Measurements from ENCODE around the gene DGKG.

Gene DGKG

DNA sequence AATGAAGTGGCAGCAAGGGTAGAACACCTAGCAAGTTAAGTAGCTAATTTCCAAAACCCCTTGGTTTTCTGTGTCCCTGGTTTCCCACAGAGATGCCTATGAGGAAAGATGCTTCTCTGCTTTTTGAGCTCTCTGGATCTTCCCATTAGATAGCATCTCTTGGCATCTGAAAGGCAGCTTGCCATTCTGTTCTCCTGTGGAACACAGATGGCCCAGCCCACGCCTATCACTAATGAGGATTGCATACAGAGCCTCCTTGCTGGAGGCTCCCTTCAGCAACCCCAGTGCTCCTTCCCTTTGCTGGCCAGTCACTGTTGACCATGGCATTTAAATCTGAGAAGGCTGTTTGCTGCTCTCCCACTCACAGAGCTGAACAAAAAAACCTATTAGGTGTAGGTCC lies 218.8 kb downstream of the DGKG start:
- peak; percentile 13 for DNase-seq (ENCODE audit: low read depth)

DNA sequence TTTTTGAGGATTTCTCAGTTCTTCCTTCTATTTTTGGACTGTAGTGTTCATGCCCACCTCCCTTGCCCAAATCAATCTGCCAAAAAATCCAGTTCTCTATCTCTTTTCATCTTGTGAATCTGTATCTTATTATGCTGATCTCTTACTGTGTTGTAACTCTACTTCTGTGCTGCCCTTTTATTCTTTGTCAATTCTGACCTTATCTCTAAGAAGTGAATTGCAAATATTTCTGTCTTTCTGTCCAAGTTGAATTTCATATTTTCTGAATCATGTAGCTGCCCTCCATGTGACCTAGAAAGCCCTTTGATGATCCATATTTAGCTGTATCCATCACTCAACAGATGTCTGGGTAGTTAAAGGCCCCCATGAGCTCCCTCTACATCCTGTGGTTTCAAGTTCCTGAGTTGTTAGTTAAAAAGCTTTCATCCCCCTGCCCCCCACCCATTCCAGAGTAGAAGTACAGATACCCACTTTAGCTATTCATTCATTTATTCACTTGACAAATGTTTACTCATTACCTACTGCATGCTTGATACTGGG lies 219.6 kb downstream of the DGKG start:
- peak; percentile 73 for DNase-seq (ENCODE audit: low read depth)

DNA sequence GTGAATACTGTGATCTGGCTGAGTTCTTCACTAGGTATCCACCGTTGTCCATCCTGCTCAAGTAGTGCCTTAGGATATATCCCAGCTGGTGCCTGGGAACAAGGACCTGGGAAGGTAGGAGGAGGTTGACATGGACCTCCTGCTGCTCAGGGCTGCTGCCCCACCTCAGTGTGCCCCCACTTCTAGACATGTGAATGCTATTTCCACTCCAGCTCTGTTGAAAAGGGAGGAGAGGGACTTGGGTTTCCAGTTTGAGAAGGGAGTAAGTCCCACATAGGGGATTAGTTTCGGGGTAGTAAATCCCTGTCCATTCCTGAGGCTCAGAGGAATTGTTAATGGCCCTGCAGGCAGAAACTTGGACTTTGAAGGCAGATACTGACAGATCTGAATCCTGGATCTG lies 220.2 kb downstream of the DGKG start:
- no peak for DNase-seq (ENCODE audit: low read depth)

DNA sequence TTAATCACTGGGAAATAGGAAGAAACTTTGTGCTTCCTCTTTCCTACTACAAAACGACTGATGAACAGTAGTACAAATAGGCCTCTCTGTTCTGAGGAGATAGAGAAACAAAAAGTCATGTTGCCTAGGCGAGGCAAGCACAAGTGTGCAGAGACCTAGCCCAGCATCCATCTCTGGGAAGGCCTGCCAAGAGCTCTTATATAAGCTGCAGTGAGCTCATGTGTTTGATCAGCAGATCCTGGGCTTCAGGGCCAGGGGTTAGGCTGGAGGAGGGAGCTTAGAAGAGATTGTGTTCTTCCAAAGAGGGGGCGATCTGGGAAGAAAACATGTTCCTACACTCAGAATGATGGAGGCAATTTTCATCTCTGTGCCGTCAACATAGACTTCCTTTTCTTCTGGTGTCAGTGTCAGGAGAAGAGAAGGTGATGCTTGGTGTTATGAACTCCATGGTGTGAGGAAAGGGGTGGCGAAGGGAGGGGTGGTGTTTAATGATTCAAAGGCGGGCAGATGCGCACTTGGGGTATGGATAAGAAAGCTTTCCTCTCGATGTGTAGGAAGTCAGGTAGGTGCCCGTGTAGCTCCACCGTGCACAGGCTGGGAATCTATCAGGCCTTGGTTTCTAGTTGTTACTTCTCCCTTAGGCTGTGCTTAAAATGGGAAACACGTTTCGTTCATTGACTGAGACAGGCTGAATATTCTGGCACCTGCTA lies 223.6 kb downstream of the DGKG start:
- DNase-seq (ENCODE audit: low read depth) = no peak

DNA sequence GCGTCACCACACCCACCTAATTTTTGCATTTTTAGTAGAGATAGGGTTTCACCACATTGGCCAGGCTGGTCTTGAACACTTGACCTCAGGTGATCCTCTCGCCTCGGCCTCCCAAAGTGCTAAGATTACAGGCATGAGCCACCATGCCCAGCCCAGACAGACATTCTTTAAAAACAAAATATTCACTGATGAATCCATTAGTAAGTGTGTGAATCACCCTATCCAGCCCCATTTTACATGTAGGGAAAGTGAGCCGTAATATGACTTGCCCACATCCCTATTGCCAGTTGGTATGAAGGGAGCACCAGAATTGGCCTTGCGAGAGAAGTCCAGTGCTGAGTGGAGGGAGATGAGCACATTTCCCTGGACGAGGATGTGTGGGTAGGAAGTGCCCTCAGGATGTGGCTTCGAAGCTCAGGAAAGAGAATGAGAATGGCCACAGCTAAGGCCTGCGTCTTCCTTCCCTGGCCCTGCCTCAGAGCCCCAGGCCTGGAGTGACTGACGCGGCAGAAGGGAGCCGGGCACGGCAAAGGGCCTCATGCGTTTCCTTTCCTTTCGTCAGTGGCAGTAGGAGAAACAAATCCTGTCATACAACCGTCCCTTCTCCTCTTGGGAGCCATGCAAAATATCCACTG lies 224.9 kb downstream of the DGKG start:
- no peak for DNase-seq (ENCODE audit: low read depth)

DNA sequence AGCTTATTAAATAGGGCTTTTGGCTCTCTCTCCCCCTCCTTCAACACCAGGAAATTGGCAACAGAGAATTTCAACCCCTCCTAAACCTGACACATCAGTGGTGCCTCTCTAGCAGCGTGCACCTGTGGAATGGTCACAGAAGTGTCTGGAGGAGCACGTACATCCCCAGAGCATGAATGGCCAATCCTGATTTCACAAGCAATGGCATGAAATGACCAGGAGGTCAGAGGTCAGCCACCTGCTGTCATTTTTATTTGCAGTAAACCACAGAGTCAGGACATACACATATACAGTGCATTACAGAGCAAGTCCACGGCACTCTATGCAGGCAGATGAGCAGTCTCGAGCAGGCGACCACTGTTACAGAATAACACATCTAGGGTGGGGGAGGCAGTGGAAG lies 228.1 kb downstream of the DGKG start:
- no peak for DNase-seq (ENCODE audit: low read depth)

DNA sequence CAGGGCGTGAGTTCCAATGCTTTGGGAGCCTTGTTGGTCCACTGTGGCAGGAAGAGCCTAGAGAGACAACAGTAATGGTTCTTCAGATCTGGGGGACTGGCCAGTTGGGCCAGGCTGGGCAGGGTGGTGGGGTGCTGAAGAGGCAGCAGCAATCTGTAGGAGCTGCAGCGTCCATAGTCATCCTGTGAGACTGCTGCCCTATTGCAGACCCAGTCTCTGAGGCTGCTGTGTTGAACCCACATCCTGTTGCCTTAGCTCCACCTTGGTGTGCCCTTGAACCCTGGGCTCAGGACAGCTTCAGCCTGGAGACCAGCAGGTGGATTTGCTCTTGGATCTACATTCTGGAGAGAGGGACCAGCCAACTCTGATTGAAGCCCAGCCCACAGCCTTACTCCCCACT lies 229.5 kb downstream of the DGKG start:
- DNase-seq (ENCODE audit: low read depth) = no peak

DNA sequence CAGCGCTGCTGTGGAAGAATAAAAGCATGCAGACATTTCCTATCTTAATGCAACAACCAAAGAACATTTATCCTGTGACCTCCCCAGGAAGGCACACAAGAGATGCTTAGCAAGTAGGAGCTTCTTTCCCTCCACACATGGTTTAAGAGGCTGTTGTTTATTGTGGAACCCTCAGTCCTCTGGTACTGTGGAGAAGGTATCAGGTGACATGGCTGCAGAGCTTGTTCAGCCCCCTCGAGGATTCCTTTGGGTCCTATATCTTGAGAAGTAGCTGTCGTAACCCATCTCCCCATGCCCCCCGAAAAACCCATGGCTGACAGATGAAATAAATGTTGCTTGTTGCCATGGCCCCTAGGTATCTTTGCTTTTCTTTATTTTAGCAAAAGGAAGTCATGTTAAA lies 232.8 kb downstream of the DGKG start:
- DNase-seq (ENCODE audit: low read depth) = no peak

DNA sequence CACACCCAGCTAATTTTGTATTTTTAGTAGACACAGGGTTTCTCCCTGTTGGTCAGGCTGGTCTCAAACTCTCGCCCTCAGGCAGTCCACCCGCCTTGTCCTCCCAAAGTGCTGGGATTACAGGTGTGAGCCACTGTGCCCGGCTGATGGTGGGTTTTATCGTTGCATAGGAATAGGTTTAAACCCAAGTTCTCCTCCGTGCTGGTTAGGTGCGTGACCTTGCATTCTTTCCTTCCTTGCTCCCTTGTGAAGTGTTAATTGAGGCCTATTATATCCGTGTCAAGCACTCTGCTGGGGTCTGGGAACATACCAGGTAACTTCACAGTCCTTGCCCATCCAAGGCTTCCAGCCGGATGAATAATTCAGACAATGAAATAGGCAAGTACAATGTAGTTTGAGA lies 233.9 kb downstream of the DGKG start:
- DNase-seq (ENCODE audit: low read depth) = no peak

DNA sequence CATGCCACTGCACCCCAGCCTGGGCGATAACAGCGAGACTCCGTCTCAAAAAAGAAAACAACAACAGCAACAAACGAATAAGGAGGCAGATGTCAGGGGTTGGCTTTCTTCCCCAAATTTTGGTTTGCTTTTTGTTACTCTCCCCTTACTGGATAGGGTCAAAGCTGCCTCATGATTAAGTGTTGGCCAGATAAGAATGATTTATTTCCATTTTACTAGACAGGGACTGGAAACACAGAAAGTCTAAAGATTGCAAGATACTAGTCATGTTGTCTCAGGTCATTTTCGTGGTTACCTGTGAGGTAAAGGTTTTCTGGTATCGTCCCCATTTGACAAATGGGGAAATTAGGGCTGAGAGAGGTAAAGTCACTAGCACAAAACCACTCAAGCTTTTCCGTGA lies 234.6 kb downstream of the DGKG start:
- no peak for DNase-seq (ENCODE audit: low read depth)

DNA sequence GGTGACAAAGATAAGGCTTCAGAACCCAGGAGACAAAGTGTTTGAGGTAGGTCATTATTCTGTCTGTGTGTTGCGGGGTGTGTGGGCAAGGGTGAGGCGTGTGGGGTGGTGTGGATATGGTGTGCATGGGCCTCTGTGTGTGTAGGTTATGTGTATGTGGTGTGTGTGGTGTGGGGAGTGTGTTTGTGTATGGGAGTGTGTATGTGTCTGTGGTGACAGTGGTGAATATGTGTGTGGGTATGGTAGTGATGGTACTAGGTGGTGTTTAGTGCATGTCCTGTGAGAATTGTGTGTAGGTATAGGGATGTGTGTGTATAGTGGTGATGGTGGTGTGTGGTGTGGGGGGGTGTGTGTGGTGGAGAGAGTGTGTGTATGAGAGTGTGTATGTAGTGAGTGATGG lies 236.9 kb downstream of the DGKG start:
- no peak for DNase-seq (ENCODE audit: low read depth)

DNA sequence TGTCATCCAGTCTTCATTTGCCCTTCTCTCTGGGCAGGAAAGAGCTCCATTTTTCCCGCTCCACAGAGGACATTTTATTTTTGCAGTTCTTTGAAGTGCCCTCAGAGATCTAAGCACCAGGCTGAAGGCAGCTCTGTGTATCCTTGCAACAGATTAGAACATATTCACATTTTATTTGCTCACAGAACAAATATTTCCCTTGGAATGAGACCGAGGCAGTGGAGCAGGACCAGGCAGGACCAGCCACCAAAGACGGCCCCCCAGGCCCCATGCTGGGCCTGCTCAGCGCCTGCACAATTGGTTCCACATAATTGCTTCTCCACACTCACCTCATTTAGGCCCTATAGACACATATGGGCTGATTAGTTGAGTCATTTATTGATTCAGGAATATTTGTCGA lies 237.4 kb downstream of the DGKG start:
- no peak for DNase-seq (ENCODE audit: low read depth)

DNA sequence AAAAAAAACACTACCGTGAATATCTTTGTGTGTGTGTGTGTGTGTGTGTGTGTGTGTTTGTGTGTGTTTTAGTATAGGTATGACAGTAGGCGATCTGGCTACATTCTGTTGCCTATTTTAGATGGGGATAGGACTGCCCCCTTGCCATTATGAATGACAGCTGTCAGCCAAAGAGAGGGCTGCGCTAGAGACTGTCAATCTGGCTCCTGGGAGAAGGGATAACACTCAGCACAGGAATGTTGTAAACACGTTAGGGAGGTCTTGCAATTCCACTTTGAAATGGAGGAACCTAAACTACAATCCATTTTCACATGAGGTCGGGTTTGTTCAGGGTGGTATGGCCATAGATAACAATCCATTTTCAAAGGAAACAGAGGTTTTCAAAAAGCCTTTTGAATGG lies 239.0 kb downstream of the DGKG start:
- DNase-seq (ENCODE audit: low read depth) = no peak

DNA sequence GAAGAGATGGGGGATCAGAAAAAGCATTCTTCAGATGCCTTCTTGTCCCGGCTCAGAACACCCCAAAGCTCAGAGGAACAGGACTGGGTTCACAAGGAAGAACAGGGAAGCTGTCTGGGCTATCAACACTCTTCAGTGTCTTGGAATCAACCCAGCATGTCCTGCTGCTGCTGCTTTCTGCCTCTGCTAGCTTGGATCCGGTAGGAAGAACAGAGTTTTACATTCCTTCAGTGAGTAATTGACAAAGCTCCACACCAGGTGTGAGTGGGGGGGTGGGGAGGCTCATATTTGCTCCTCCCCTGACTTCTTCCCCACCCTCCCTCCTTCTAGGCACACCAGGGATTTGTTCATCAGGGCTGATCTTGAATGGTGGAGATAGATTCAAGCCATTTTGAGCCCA lies 240.1 kb downstream of the DGKG start:
- DNase-seq (ENCODE audit: low read depth) = no peak

DNA sequence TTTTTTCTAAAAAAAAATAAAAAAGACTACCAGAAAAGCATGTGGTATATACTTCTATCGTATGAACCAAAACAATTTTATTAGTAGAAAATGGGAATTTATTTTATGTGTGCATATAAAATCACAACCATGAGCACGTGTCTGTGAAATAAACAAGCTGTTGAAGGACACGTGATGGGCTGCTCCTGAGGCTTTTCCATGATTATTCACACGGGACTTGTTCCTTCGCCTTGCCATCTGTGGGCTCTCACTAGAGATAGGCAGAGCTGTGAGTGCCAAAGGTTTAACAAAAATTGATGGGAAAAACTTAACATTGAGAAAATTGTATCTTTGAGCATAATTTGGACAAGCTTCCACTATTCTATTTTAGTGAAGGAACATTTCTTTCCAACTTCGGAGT lies 240.8 kb downstream of the DGKG start:
- no peak for DNase-seq (ENCODE audit: low read depth)

DNA sequence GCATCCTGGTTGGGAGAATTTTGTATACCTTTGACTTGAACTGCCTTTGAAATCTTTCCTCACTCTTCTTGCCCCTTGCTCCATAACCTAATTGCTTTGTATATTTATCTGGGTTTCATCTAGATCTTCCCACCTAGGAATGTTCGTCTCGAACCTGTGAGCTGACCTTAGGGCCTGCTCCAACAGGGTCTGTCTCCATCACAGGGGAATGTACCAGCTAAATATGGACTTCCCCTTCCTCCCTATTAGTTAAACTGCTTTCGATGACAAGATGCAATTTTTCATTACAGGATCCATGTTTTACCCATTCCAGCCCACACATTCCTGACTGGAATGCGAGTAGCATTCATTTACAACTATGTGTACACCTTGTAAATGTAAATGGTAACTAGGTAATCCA lies 242.5 kb downstream of the DGKG start:
- no peak for DNase-seq (ENCODE audit: low read depth)

DNA sequence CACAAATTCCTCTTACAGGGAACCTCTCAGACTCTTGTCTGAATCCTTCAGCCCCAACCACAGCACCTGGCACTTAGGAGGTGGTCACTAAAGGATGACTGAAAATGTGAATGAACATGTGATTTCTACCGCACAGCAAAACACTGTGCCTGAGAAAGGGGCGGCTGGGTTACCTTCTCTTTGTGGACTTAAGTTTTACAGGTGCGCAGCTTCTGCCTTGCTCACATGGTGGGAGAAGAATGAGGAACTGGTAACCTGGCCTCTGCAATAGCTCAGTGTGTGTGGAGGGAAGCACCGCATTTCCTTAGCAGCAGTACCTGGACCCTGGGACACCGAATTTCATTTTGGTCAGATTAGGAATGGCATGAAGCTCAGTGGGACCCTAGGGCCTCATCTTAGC lies 243.3 kb downstream of the DGKG start:
- no peak for DNase-seq (ENCODE audit: low read depth)

DNA sequence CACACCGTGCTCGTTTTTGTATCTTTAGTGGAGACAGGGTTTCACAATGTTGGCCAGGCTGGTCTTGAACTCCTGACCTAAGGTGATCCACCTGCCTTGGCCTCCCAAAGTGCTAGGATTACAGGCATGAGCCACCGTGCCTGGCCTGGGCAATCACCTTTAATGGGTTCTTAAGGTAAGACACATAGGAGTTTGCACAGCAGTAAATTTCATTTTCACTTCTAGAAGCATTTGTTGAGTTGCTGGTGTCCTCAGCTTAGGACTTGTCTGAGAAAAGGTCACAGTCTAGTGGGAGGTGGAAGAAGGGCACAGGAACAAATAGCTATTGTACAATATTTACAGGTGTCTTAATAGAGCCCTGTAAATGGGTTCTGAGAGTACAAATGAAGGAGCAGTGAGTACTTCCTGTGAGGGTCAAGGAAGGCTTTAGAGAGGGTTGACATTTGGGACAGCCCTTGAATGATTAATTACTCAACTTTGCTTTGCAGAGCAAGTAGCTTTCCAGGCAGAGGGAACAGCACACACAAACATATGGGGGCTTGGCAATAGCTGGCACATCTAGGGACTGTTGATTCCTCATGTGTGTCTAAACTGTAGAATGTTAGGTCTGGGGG lies 244.4 kb downstream of the DGKG start:
- no peak for DNase-seq (ENCODE audit: low read depth)

DNA sequence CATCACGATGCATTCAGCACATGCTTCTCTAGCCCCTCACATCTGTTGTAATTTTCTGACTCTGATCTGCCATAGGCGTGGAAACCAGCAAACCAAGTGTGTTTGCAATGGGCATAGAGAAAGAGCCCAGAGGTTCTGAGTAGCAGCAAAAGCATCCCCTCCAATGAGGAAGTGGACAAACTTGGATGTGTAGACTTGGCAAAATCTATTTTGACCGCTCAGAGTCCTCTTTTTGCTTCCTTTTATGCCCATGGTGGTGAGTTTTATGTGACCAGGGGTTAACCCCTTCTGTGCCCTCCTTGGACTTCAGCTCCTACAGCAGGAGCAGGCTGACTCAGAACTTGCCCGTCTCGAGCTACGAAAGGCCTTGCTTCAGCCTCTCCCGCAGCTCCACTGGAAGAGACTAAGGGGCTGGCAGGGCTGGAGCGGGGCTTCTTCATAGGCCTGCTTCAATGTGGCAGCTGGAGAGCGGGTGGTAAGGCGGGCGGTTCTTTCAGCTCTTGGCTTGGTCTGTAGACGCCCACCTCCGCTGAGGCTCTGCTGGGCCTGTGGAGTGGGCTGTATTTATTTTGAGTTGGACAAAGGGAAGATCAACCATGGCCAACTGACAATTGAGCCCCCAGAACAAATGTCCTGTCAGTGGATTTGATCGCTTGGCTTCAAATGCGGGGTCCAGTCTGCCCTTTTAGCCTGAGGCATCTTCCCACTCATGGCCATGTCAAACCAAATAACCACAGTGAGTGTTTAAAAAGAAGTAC lies 246.6 kb downstream of the DGKG start:
- DNase-seq (ENCODE audit: low read depth) = no peak

DNA sequence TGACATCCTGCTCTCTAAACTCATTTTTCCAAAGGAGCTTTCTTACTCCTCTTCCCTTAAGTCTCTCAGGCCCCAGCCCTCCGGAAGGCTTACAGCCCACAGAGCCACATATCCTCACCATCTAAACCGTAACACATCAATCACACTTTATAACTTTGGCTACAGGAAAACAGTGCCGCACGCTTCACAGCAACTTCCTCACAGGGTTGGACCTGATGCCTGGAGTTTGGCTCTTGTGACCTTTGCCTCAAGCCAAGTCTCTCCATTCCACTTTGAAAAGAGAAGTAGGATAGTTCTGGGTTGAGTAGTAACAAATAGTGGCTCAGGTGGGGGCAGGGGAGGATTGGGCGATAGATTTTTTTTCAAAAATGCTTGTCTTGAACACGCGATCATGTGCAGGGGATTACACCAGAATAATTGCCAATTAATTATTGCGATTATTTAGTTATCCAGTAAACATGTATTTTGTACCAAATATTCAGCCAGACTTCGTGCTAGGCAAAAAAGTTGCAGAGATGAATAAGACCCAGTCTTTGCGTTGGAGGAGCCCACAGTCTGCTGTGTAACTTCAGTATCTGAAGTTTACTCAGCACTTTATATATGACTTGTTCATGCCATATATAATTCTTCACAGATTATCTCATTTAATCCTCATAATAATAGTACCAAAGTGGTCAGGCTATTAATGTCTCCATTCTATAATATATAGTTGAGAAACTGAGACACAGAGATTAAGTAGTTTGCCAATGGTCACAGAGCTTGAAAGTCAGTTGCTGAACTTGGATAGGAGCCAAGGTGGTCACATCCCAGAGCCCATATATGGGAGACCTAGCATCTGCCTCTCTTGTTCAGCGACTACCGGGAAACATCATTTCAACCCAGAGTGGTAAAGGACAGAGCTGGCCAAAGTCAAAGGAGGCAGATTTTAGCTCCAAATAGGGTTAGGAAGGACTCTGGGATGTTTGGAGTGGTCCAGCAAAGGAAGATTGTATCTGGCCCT lies 250.8 kb downstream of the DGKG start:
- no peak for DNase-seq (ENCODE audit: low read depth)

Measured in amniotic epithelial cell (primary cell).